Measurements from ENCODE around the gene MDM4.

GRCh38 chr1:204528677-204529076 lies 12.5 kb downstream of the MDM4 start:
- TF ChIP-seq CTCF (IDR thresholded peaks at IDR 0.05): no peak
- no peak for TF ChIP-seq POLR2A (IDR thresholded peaks at IDR 0.05)

All from vagina (tissue), 2 donors.